Peyer's patch (tissue), 4 donors: ENCODE measurements around the gene EXOC4. TPM values are rescaled to one million over a fixed set of nuclear protein-coding genes. Genes with fewer than 3 reads are reported as not detected.

ENCODE experiments used
- DNase-seq, 3 donors: peaks; one replicate each; pipeline ENCODE4 v3.0.0-alpha.2; 2017 to 2019
- H3K27ac ChIP-seq, 4 donors: fragments of 200-600 bp; sonication (generic); one replicate each; pipeline ENCODE4 v1.5.1; 2016 to 2019
- H3K27me3 ChIP-seq, 2 donors: fragments of 200-600 bp; sonication (generic); one replicate each; pipeline ENCODE4 v1.5.1; 2019
- H3K36me3 ChIP-seq, 3 donors: fragments of 200-600 bp; sonication (generic); one replicate each; pipeline ENCODE4 v1.5.1; 2016 to 2019
- H3K4me1 ChIP-seq, 4 donors: fragments of 200-600 bp; sonication (generic); one replicate each; pipeline ENCODE4 v1.5.1; 2016 to 2019
- H3K4me3 ChIP-seq, 4 donors: fragments of 200-600 bp; sonication (generic); 1 replicate in 3 of 4; 2 replicates in 1 of 4; pipeline ENCODE4 v1.5.1; 2016 to 2019; ENCODE audit warnings: mild to moderate bottlenecking in 1 of 4
- H3K9me3 ChIP-seq, 4 donors: fragments of 200-600 bp; sonication (generic); one replicate each; pipeline ENCODE4 v1.5.1; 2016 to 2019; ENCODE audit warnings: mild to moderate bottlenecking in 1 of 4
- POLR2A ChIP-seq, 2 donors: fragments of 450-650 bp; IDR thresholded peaks; one replicate each; pipeline ENCODE4 v1.5.1; 2017; ENCODE audit warnings: antibody characterized with exemption in 2 of 2, mild to moderate bottlenecking in 2 of 2, moderate library complexity in 2 of 2
- total RNA-seq, 4 donors: library from RNA; depleted of rRNA; stranded (reverse); fragments of >200 nt; gene quantifications; one replicate each; pipeline ENCODE4 v1.1.0, GENCODE V29; 2016
- TF ChIP-seq, protein P1 (sequence below), 6 experiments: fragments of 450-650 bp in 4 of 6; fragments of 200-600 bp in 2 of 6; sonication (generic) in 1 of 6; IDR thresholded peaks; one replicate each; pipeline ENCODE4 v1.5.1; 2017 to 2019; ENCODE audit warnings: antibody characterized with exemption in 6 of 6, mild to moderate bottlenecking in 3 of 6, moderate library complexity in 1 of 6

The EXOC4 gene
- total RNA-seq, 4 donors from 2014 or later, result 128 to 502 (median 141) TPM

DNA sequence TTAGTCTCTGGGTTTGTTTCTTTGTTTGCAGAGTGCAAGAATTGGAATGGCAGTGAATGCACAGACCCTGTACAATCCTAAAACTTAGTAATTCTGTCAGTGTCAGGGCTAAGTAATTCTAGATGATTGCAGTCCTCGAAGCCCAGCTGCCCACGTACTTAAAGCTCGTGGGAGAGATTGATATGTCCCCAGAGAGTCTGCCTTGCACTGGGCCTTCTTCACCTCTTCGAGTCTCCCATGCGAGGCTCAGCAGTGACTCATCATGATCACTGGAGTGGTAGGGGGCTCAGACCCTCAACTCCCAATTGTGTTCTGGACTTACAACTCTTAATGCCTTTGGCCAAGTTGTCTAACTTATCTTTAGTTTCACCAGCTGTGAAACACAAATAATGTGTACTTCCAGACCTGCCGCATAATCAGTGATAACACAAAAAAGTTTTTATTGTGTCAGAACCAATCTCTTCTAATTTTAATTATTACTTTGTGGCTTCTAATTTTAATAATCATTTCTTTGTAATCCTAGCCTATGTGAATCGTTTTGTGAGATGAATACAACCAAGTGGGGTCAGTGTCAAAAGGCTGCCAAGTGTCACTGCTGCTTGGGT, 528.7 kb downstream of the EXOC4 start:
- Histone ChIP-seq H3K27me3 (no peaks in the 10 kb centered on the region), H3K9me3 (no peaks in the 10 kb centered on the region), H3K27ac (no peak overlapping the region), H3K36me3 (no peaks in the 10 kb centered on the region), H3K4me1 (no peaks in the 10 kb centered on the region), H3K4me3 (no peak overlapping the region)
- no peak for DNase-seq
- TF ChIP-seq POLR2A (IDR thresholded peaks at IDR 0.05), result no peak
- TF ChIP-seq, protein P1, sequence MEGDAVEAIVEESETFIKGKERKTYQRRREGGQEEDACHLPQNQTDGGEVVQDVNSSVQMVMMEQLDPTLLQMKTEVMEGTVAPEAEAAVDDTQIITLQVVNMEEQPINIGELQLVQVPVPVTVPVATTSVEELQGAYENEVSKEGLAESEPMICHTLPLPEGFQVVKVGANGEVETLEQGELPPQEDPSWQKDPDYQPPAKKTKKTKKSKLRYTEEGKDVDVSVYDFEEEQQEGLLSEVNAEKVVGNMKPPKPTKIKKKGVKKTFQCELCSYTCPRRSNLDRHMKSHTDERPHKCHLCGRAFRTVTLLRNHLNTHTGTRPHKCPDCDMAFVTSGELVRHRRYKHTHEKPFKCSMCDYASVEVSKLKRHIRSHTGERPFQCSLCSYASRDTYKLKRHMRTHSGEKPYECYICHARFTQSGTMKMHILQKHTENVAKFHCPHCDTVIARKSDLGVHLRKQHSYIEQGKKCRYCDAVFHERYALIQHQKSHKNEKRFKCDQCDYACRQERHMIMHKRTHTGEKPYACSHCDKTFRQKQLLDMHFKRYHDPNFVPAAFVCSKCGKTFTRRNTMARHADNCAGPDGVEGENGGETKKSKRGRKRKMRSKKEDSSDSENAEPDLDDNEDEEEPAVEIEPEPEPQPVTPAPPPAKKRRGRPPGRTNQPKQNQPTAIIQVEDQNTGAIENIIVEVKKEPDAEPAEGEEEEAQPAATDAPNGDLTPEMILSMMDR (IDR thresholded peaks at IDR 0.05), result no peak

DNA sequence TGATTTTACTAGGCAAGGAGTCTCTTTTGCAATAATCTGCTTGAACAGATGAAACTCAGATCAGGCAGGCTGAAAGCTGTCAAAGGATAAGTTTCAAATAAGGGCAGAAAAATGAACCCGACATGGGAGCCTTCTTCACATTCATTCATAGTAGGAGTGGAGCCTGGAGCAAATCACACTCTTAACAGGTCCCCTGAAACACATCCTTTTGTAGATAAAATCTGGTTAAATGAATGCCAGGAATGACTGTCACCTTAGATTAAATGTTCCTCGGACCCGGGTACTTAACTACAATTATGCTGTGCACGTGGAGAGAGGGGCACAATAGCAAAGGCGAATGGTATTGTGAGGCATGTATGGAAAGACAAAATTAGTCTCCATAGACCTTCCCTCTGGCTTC, 529.6 kb downstream of the EXOC4 start:
- no peak overlapping the region for H3K27ac ChIP-seq
- no peaks in the 10 kb centered on the region for H3K36me3 ChIP-seq
- H3K27me3 ChIP-seq, result no peaks in the 10 kb centered on the region
- H3K4me3 ChIP-seq, result no peak overlapping the region
- no peaks in the 10 kb centered on the region for H3K9me3 ChIP-seq
- TF ChIP-seq, protein P1 (IDR thresholded peaks at IDR 0.05), result no peak
- TF ChIP-seq POLR2A (IDR thresholded peaks at IDR 0.05), result no peak
- H3K4me1 ChIP-seq, result no peaks in the 10 kb centered on the region
- DNase-seq, result no peak

DNA sequence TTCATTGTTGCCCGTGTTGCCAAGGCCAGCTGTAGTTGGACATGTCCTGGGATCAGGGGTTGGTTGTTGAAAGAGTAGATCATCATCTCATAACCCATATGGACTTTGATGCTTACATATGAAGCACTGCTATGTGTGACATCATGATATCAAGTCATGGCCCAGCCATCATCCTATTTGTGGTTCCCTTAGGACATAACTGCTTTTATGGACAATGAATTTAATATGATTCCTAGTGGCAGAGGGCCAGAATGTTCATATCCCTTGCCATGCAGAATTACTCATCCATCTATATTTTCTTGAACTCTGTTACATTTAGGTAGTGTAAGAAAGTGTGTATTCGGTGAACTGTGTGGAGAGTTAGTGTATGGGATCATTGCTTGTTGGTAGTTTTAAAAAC, 530.4 kb downstream of the EXOC4 start:
- TF ChIP-seq, protein P1 (IDR thresholded peaks at IDR 0.05), result no peak
- no peak for TF ChIP-seq POLR2A (IDR thresholded peaks at IDR 0.05)
- H3K27me3 ChIP-seq, result no peaks in the 10 kb centered on the region

DNA sequence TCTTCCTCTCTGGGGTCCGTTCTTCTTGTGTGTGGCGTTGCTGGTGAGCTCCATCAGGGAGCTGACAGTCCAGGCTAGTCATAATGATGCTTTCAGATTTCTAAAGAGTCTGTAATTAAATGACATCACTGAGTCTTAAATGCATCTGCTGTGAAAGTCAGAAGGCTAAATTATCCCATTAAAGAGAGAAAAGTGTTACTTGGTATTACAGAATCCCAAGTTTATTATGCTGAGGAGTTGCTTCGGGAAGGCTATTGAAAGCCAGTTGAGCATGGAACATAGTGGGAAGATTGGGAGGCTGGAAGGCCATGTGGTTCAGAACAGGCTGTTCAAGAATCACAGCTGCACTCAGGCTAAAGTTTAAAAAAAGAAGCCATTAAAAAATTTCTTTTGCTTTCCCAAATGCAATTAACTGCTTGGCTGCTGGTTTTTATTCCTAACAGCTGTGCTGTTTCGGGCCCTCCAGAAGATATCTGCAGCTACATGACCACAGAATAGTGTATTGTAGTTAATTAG, 531.7 kb downstream of the EXOC4 start:
- Histone ChIP-seq H3K4me1 (no peaks in the 10 kb centered on the region), H3K27me3 (no peaks in the 10 kb centered on the region), H3K27ac (no peak overlapping the region), H3K36me3 (no peaks in the 10 kb centered on the region), H3K4me3 (no peak overlapping the region), H3K9me3 (no peaks in the 10 kb centered on the region)
- DNase-seq, result no peak
- TF ChIP-seq, protein P1 (IDR thresholded peaks at IDR 0.05), result no peak
- TF ChIP-seq POLR2A (IDR thresholded peaks at IDR 0.05), result no peak

More for the DNA sequence above, 530.4 kb downstream of the EXOC4 start:
- no peaks in the 10 kb centered on the region for H3K9me3 ChIP-seq
- no peak overlapping the region for H3K27ac ChIP-seq
- DNase-seq, result no peak
- H3K4me3 ChIP-seq, result no peak overlapping the region
- no peaks in the 10 kb centered on the region for H3K36me3 ChIP-seq
- H3K4me1 ChIP-seq, result no peaks in the 10 kb centered on the region

DNA sequence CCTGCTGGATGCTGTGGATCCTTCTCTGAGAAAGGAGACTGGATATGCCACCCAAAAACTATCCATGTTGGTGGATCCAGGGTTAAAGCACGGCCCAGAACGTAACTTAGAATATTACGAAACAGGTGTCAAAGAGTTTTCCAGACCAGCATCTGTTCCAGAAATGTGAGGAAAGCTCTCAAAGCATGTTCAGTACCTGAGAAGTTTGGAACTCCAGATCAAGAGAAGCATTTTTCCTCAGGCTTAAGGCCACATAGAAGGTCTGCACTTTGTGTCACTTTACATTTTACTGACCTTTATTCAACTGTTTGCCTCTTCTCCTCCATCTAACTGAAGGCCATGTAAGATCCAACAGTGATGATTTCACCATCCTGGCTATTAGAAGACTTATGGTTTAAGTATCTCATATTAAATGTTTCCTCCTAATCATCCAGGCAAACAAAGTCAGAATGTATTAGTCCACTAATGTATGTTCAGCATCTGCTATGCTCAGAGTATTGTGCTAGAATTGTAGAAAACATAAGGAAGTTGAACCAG, 533.6 kb downstream of the EXOC4 start:
- no peak for DNase-seq
- H3K4me1 ChIP-seq, result no peaks in the 10 kb centered on the region
- no peak for TF ChIP-seq POLR2A (IDR thresholded peaks at IDR 0.05)
- TF ChIP-seq, protein P1 (IDR thresholded peaks at IDR 0.05), result no peak
- H3K27ac ChIP-seq, result no peak overlapping the region
- H3K4me3 ChIP-seq, result no peak overlapping the region
- no peaks in the 10 kb centered on the region for H3K9me3 ChIP-seq
- no peaks in the 10 kb centered on the region for H3K36me3 ChIP-seq
- no peaks in the 10 kb centered on the region for H3K27me3 ChIP-seq
